OCI-LY7 (cell line): ENCODE data around the gene BTBD17.

ENCODE experiments used
- EZH2phosphoT487 ChIP-seq: fragments of 200-600 bp; sonication (generic); IDR thresholded peaks from 2 replicates; pipeline ENCODE4 v1.6.1; 2018; ENCODE audit warnings: low read depth, borderline replicate concordance, mild to moderate bottlenecking, mixed run types, antibody characterized with exemption, low read length, moderate library complexity, mixed read lengths
- TF ChIP-seq, protein P1 (sequence below): fragments of 200-600 bp; sonication (generic); conservative IDR thresholded peaks from 2 replicates; pipeline ENCODE4 v1.5.1; 2014; ENCODE audit warnings: mild to moderate bottlenecking, antibody characterized with exemption, low read length, moderate library complexity, mixed read lengths

- TF ChIP-seq, protein P1, sequence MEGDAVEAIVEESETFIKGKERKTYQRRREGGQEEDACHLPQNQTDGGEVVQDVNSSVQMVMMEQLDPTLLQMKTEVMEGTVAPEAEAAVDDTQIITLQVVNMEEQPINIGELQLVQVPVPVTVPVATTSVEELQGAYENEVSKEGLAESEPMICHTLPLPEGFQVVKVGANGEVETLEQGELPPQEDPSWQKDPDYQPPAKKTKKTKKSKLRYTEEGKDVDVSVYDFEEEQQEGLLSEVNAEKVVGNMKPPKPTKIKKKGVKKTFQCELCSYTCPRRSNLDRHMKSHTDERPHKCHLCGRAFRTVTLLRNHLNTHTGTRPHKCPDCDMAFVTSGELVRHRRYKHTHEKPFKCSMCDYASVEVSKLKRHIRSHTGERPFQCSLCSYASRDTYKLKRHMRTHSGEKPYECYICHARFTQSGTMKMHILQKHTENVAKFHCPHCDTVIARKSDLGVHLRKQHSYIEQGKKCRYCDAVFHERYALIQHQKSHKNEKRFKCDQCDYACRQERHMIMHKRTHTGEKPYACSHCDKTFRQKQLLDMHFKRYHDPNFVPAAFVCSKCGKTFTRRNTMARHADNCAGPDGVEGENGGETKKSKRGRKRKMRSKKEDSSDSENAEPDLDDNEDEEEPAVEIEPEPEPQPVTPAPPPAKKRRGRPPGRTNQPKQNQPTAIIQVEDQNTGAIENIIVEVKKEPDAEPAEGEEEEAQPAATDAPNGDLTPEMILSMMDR, result no peak
- TF ChIP-seq EZH2phosphoT487, result no peak
These were observed 33.2 kb downstream of the BTBD17 start for GRCh38 chr17:74328487-74328886.
